Astrocyte (in vitro differentiated cells and primary cell): ENCODE measurements around the gene ARNT2.

Source experiments
- CTCF ChIP-seq: IDR thresholded peaks from 2 replicates; pipeline ENCODE4 v1.5.1; 2011; ENCODE audit warnings: low read depth, mild to moderate bottlenecking, inconsistent platforms, low read length, moderate library complexity; ENCODE audit not compliant: insufficient read depth
- EZH2 ChIP-seq: IDR thresholded peaks from 2 replicates; pipeline ENCODE4 v1.6.1; 2012; ENCODE audit warnings: mild to moderate bottlenecking, low read length, inconsistent platforms; ENCODE audit not compliant: insufficient read depth

GRCh38 chr15:80587816-80588456 lies 183.8 kb downstream of the ARNT2 start:
- no peak for TF ChIP-seq CTCF
- TF ChIP-seq EZH2 = no peak
